ENCODE results near the gene CERS5.

CERS5 gene, protein sequence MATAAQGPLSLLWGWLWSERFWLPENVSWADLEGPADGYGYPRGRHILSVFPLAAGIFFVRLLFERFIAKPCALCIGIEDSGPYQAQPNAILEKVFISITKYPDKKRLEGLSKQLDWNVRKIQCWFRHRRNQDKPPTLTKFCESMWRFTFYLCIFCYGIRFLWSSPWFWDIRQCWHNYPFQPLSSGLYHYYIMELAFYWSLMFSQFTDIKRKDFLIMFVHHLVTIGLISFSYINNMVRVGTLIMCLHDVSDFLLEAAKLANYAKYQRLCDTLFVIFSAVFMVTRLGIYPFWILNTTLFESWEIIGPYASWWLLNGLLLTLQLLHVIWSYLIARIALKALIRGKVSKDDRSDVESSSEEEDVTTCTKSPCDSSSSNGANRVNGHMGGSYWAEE

GRCh38 chr12:50167049-50167828, at the start of gene CERS5:
TSS of gene CERS5 (minus strand) at chr12:50167369. CDS start at chr12:50167297, 72 bp downstream.
- DNase-seq = peak; percentile 92

DNA sequence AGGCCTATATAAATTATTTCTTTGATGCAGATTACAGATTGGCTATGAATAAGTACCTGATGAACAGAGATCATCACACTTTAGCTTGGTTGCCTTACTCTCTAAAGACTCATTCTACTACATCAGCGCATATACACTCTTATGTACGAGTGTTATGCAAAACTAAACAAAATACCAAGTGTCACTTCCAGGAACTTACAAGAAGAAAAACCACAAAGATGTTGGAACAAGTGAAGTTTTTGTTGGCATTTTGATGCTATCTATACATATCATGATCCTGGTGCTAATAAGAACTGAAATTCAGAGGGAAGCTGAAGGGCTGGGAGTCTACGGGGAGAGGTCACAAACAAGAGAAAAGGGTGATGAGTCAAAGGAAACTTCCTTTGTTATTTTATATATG, 47.9 kb upstream of the CERS5 start:
- no peak for DNase-seq

DNA sequence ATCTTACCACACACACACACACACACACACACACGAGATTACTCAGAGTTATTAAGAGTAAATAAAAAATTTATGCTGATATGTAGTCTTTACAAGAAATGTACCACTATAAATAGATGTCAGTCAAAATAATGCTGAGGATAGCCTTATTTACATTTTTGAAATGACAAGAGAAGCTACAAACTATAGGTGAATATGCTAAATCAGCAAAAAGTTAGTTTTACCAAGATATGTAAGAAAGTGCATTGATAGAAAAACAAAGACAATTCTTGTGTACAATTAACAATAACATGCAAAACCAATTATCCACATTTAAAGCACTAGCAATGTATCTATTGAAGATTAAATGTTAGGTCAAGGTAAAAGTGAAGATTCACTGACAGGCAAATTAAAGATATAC, 46.8 kb upstream of the CERS5 start:
- no peak for DNase-seq

DNA sequence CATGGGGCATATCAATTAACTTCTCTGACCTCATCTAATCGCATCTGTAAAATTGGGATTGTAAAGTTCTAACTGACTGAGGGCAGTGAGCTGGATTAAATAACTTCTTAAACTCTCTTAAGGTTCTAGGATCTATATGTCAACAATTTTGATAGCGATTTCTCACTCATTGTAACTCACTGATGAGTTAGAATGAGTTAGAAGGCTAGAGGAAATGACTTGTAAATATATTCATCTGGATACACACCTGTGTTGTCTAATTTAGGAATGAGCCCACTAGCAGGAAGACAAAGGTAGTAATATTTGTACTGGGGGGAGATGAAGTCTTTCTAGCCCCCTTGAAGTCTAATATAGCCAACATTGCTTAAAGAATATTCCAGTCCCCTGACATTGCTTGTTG, 46.3 kb upstream of the CERS5 start:
- DNase-seq = no peak

DNA sequence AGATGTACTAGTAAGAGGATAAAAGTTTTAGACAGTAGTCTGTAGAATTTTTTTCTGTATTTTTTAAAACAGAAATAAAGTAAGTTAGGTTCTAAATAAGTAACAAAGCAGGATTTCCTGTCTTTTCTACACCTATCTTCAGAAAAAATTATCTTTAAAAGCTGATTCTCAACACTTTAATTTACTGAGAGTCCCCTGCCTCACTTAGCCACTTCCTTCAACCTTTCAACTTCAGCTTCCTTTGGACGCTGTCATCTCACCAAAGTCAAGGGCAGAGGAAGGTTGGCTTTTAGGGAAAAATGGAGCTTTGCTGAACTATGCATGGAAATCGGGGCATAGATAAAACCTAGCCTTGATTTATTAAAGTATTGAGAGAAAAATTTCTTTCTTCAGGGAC, 44.9 kb upstream of the CERS5 start:
- DNase-seq = no peak

DNA sequence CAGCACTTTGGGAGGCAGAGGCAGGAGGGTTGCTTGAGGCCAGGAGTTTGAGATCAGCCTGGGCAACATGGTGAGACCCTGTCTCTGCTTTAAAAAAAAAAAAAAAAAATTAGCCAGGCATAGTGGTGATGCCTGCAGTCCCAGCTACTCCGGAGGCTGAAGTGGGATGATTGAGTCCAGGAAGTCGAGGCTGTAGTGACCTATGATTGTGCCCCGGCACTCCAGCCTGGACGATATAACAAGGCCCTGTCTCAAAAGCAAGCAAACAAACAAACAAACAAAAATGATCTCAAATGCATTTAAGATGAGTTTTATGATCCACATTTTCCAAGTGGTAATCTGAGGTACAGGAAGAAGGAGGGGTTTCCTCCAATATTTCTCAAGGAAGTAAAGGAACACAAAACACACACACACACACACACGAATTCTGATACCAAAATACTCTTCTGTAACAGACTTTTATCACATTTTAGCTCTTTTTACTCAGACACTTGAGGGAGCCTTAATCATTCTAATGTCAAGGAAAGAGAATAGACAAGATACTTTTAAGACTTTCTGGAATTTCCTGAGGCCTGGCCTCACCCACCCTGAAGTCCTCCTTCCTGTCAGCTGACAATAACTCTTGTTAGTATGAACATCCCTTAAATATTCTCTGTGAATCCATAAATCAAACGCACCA, 44.4 kb upstream of the CERS5 start:
- no peak for DNase-seq

- DNase-seq = no peak
Measured at GRCh38 chr12:50207424-50207823, 40.3 kb upstream of the CERS5 start.

DNA sequence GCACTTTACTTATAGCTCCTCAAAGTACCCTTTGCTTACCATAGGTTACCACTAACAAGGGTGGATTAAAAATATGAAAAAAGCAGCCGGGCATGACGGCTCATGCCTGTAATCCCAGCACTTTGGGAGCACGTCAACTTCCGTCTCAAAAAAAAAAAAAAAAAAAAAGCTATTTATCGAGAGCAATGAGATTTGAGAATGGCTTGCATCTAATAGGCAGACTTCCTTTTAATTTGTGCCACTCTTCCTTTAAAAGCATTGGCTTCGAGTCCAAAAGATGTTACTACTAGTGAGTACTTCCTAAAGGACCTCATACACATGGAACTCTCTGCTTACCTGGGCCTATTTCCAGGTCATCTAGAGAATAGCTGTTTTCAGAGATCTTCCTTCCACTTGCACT, 38.5 kb upstream of the CERS5 start:
- DNase-seq = no peak

- no peak for DNase-seq
Measured at GRCh38 chr12:50203691-50204090, 36.5 kb upstream of the CERS5 start.

GRCh38 chr12:50201987-50202521, 34.9 kb upstream of the CERS5 start:
- no peak for DNase-seq

GRCh38 chr12:50200552-50201273, 33.5 kb upstream of the CERS5 start:
- DNase-seq = no peak

- no peak for DNase-seq
Measured at GRCh38 chr12:50198829-50199228, 31.7 kb upstream of the CERS5 start.

DNA sequence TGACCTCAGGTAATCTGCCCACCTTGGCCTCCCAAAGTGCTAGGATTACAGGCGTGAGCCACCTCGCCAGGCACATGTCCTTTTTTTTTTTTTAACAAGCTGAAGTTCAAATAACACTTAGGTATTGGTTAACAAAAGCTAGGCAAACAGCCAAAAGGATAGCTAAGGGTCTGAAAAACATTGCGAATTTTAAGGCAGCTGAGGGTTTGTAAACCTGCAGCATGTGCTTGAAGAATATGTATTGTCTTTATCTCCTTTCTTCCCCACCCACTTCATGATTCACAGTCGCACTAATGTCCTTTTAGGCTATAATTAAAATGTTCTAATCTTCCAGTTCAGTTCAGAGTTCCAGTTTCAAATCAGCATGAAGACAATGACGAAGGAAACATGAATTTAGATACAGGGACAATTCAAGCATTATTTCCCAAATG, 30.1 kb upstream of the CERS5 start:
- no peak for DNase-seq

- DNase-seq = no peak
Measured at GRCh38 chr12:50196537-50196936, 29.4 kb upstream of the CERS5 start.

- no peak for DNase-seq
Measured at GRCh38 chr12:50195832-50196231, 28.7 kb upstream of the CERS5 start.

- no peak for DNase-seq
Measured at GRCh38 chr12:50192908-50193307, 25.7 kb upstream of the CERS5 start.

- DNase-seq = no peak
Measured at GRCh38 chr12:50192236-50192635, 25.1 kb upstream of the CERS5 start.

DNA sequence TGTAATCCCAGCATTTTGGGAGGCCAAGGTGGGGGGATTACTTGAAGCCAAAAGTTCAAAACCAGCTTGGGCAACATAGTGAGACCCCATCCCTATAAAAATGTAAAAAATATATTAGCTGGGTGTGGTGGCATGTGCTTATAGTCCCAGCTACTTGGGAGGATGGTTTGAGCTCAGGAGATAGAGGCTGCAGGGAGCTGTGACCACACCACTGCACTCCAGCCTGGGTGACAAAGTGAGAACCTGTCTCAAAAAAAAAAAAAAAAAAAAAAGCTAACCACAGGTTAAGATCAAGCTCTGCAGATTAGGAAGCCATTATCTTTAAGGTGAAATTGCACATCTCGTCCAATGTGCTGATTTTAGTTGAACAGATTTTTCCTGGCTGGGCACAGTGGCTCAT, 23.7 kb upstream of the CERS5 start:
- no peak for DNase-seq

- DNase-seq = no peak
Measured at GRCh38 chr12:50188875-50189575, 21.9 kb upstream of the CERS5 start.

DNA sequence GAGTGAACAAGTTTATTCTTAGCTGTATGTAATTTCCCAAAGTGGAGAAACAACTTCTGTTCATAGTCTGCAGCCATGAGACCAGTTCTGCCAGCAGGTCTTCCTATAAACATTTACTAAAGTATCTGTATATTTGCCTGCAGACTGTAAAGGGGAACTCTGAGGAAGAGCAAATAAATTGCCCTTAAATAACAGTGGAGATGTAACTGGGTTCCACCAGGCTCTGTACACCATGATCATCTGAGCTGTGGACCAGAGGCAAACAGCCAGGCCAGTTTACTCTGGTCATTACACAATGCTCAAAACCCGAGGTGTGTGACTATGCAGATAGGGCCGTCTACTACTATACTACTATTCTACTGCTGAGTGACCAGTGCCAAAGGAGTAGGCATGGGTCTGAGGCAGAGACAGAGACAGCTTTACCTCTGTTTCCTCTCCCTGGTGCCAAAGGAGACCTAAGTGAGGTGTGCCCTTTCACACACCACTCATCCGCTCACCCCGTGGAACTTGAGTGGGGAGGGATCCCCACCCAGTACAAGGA, 21.1 kb upstream of the CERS5 start:
- no peak for DNase-seq

DNA sequence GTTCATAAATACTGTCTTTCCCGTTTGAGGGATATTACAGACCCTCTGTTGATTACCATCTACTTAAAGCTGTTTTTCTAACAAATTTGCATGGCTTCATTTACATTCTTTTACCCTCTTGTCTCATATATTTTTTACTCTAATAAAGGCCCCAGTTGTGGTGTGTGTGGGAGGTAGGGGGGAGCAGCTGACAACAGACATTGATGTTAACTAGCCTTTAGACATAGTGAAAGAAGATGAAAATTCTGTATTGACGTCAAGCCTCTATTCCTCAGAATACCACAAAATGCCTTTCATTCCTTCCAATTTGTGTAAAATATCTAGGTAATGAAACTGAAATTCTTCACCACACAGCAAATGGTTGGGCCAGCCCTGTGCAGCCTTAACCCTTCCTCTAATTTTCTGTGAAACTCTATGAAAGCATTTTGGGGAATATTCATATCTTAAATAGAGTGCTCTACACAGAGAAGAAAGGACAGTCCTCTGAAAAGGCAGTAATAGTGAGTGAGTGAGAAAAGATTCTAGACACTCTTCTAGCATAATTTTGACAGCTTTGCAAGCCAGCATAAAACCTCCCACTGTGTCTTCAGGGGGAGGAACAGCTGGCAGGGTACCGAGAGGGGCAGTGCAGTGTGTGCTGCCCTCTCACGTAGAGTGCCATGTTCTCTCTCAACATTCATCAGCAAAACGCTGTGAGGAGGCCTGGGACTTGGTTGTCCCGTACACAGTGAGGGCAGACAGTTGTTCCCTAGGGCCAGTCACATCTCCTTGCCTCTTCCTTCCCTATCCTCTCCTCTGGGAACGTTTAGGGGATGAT, 20.1 kb upstream of the CERS5 start:
- no peak for DNase-seq
